ENCODE data around the gene SCYGR5. TPM values are rescaled to one million over a fixed set of nuclear protein-coding genes. Genes with fewer than 3 reads are reported as not detected.
"Not testable (repeated sequence)": the region's sequence is repeated elsewhere in the genome, so short reads cannot be mapped to it uniquely, and the experiment has no call there.

SCYGR5 gene
- total and polyA plus RNA-seq, 7 donors: not detected

DNA sequence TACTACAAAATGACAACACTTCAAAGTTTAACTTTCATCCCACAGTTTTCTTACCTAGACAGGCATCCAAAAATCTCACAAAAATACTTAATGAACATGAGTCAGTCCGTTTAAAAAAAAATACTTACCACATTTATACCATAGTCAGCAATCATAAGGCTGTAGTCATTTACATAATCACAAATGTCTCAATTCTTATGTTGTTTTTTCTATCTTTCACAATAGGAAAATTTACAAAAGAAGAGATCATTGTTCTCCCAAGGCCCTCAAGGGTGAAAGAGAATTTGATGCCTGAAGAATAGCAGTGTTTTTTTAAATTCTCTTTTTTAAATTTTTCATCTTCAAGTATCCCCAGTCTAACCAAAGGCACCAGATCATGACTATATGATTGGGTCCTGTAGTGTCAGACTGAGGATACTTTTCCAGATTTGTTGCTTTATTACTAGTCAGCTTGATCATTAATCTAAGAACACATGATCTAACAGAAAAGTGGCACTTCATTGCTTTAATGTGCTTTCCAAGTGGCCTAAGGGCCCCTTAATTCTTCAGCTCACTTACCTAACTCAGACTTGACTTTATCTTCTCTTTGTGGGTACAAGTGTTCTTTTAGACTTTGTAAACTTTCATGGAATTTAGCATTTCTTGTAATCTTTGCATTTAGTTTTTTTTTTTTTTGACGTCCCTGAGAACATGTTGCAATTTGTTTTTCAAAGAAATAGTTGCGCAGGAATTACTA lies 4.7 kb downstream of the SCYGR5 start:
- DNase-seq: no peak
- 70 to 76% (median 73%) methylated on average over 3 of the region's 3 CpGs for WGBS, 3 donors
- Histone ChIP-seq H3K27ac (no peak overlapping the region), H3K4me1 (no peaks in the 10 kb centered on the region), H3K9me3 (no peaks in the 10 kb centered on the region), H3K36me3 (ENCODE audit: insufficient read depth in 1 of 2, low read depth in 1 of 2) (no peaks in the 10 kb centered on the region), H3K4me3 (no peak overlapping the region), H3K27me3 (ENCODE audit: insufficient read depth in 3 of 3, low read length in 2 of 3) (no peaks in the 10 kb centered on the region)
- intact Hi-C loops (cut with DNase I): no loop called here
- TF ChIP-seq CTCF (IDR thresholded peaks at IDR 0.05): no peak
- ATAC-seq: no peak

- DNase-seq; H3K4me1 ChIP-seq; intact Hi-C loops (cut with DNase I); H3K36me3 ChIP-seq (ENCODE audit: insufficient read depth in 1 of 2, low read depth in 1 of 2); H3K4me3 ChIP-seq; H3K27me3 ChIP-seq (ENCODE audit: insufficient read depth in 3 of 3, low read length in 2 of 3); H3K9me3 ChIP-seq; ATAC-seq; H3K27ac ChIP-seq: not testable (repeated sequence)
- 76 to 88% (median 79%) methylated on average over 5 of the region's 5 CpGs for WGBS, 3 donors
Measured at GRCh38 chr2:227673620-227674019, 7.0 kb downstream of the SCYGR5 start.

DNA sequence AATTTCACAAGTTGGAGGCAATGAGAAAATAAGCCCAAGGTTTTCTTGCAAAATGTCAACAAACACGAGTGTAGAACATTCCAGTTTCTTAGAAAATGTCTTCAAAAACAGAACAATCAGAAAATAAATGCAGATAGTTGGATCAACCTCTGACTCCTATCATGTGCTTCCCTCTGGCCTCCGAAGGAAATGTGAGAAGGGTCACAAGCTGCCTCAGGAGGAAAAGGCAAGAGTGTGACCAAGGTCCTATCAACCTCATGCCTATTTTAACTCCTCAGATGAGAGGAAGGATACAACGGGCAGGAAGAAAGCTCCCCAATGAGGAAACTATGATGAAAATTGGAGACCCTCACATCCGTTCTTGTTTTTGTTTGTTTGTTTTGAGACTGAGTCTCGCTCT lies 7.9 kb downstream of the SCYGR5 start:
- Histone ChIP-seq H3K27me3 (ENCODE audit: insufficient read depth in 3 of 3, low read length in 2 of 3) (no peaks in the 10 kb centered on the region), H3K27ac (no peak overlapping the region), H3K4me1 (no peaks in the 10 kb centered on the region), H3K9me3 (no peaks in the 10 kb centered on the region), H3K36me3 (ENCODE audit: insufficient read depth in 1 of 2, low read depth in 1 of 2) (no peaks in the 10 kb centered on the region), H3K4me3 (no peak overlapping the region)
- intact Hi-C loops (cut with DNase I): no loop called here
- no peak for ATAC-seq
- TF ChIP-seq CTCF (IDR thresholded peaks at IDR 0.05): no peak
- WGBS, 3 donors: 60 to 62% (median 61%) methylated on average over 5 of the region's 5 CpGs
- DNase-seq: no peak

GRCh38 chr2:227677928-227678327 lies 11.3 kb downstream of the SCYGR5 start:
- intact Hi-C loops (cut with DNase I): no loop called here
- Histone ChIP-seq H3K9me3 (no peaks in the 10 kb centered on the region), H3K4me1 (no peaks in the 10 kb centered on the region), H3K36me3 (ENCODE audit: insufficient read depth in 1 of 2, low read depth in 1 of 2) (no peaks in the 10 kb centered on the region), H3K27ac (no peak overlapping the region), H3K4me3 (no peak overlapping the region), H3K27me3 (ENCODE audit: insufficient read depth in 3 of 3, low read length in 2 of 3) (no peaks in the 10 kb centered on the region)
- ATAC-seq: no peak
- DNase-seq: no peak
- no peak for TF ChIP-seq CTCF (IDR thresholded peaks at IDR 0.05)
- WGBS, 3 donors: 92 to 96% (median 94%) methylated on average over 3 of the region's 3 CpGs

GRCh38 chr2:227684258-227684657 lies 17.7 kb downstream of the SCYGR5 start:
- no peak for TF ChIP-seq CTCF (IDR thresholded peaks at IDR 0.05)
- no peak for DNase-seq
- Histone ChIP-seq H3K27ac (no peak overlapping the region), H3K4me3 (no peak overlapping the region), H3K9me3 (no peaks in the 10 kb centered on the region), H3K36me3 (ENCODE audit: insufficient read depth in 1 of 2, low read depth in 1 of 2) (no peaks in the 10 kb centered on the region), H3K27me3 (ENCODE audit: insufficient read depth in 3 of 3, low read length in 2 of 3) (no peaks in the 10 kb centered on the region), H3K4me1 (no peaks in the 10 kb centered on the region)
- intact Hi-C loops (cut with DNase I): no loop called here
- 72 to 76% (median 75%) methylated on average over 5 of the region's 5 CpGs for WGBS, 3 donors
- no peak for ATAC-seq
